Suprapubic skin (tissue), 4 donors: ENCODE measurements around the gene GFOD1. TPM values are rescaled to one million over a fixed set of nuclear protein-coding genes. Genes with fewer than 3 reads are reported as not detected.

Experiments
- DNase-seq, 2 donors: peaks; one replicate each; pipeline ENCODE4 v3.0.0-alpha.2; 2019; ENCODE audit warnings: low spot score in 2 of 2
- H3K27ac ChIP-seq: fragments of 200-600 bp; sonication (generic); one replicate; pipeline ENCODE4 v1.5.1; 2019
- H3K27me3 ChIP-seq: fragments of 200-600 bp; sonication (generic); one replicate; pipeline ENCODE4 v1.5.1; 2019
- H3K36me3 ChIP-seq: fragments of 200-600 bp; sonication (generic); one replicate; pipeline ENCODE4 v1.5.1; 2019
- H3K4me1 ChIP-seq: fragments of 200-600 bp; sonication (generic); one replicate; pipeline ENCODE4 v1.5.1; 2019
- H3K4me3 ChIP-seq: fragments of 200-600 bp; sonication (generic); one replicate; pipeline ENCODE4 v1.5.1; 2019; ENCODE audit warnings: mild to moderate bottlenecking
- H3K9me3 ChIP-seq: fragments of 200-600 bp; sonication (generic); one replicate; pipeline ENCODE4 v1.5.1; 2019
- EP300 ChIP-seq: sonication (generic); formaldehyde crosslinking; IDR thresholded peaks from one replicate; pipeline ENCODE4 v1.6.1; 2017; ENCODE audit warnings: antibody characterized with exemption
- POLR2A ChIP-seq, 2 donors: fragments of 450-650 bp; IDR thresholded peaks; one replicate each; pipeline ENCODE4 v1.6.1; 2017; ENCODE audit warnings: antibody characterized with exemption in 2 of 2, mild to moderate bottlenecking in 2 of 2, moderate library complexity in 2 of 2
- POLR2AphosphoS5 ChIP-seq, 3 donors: sonication (generic); formaldehyde crosslinking; IDR thresholded peaks; one replicate each; pipeline ENCODE4 v1.6.1; 2017; ENCODE audit warnings: antibody characterized with exemption in 3 of 3
- WGBS: methylation state at CpG from one replicate; pipeline ENCODE4 v1.1.5; 2018; 5-methylcytosine and 5-hydroxymethylcytosine counted together
- total RNA-seq, 4 donors: library from RNA; depleted of rRNA; stranded (reverse); fragments of >200 nt; gene quantifications; one replicate each; pipeline ENCODE4 v1.1.0, GENCODE V29; 2016
- TF ChIP-seq, protein P1 (sequence below), 2 donors: fragments of 200-600 bp in 1 of 2; fragments of 450-650 bp in 1 of 2; sonication (generic) in 1 of 2; IDR thresholded peaks; one replicate each; pipeline ENCODE4 v1.5.1; 2016 to 2019; ENCODE audit warnings: antibody characterized with exemption in 2 of 2, mild to moderate bottlenecking in 1 of 2, moderate library complexity in 1 of 2

The GFOD1 gene
- total RNA-seq, 4 donors from 2014 or later, result 7.5 to 15.2 (median 13.7) TPM

DNA sequence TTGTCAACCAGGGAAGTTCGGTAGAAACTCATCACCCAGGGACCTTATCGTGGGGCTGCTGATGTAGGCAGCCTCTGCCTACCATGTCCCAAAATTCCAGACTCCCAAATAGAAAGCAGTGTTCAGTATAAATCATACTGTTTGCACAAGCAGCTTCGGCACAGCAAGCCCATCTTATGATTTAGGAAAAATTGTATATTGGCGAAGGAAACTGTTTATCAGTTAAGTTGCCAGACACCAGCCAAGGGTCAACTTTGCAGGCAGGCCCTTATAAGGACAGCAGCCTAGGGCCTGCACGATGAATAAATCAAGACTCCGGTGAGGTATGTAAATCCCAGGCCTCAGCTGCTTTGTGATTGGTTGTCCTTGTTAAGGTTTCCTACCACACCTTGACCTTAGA, 36.8 kb downstream of the GFOD1 start:
- WGBS, result 90% methylated on average over 6 of the region's 6 CpGs
- Histone ChIP-seq H3K4me3 (no peak overlapping the region), H3K36me3 (peaks cover 4% of the 10 kb centered on the region), H3K9me3 (no peaks in the 10 kb centered on the region), H3K4me1 (peaks cover 51% of the 10 kb centered on the region), H3K27ac (no peak overlapping the region), H3K27me3 (no peaks in the 10 kb centered on the region)
- TF ChIP-seq EP300, result no peak
- TF ChIP-seq POLR2A (IDR thresholded peaks at IDR 0.05), result no peak
- no peak for DNase-seq

DNA sequence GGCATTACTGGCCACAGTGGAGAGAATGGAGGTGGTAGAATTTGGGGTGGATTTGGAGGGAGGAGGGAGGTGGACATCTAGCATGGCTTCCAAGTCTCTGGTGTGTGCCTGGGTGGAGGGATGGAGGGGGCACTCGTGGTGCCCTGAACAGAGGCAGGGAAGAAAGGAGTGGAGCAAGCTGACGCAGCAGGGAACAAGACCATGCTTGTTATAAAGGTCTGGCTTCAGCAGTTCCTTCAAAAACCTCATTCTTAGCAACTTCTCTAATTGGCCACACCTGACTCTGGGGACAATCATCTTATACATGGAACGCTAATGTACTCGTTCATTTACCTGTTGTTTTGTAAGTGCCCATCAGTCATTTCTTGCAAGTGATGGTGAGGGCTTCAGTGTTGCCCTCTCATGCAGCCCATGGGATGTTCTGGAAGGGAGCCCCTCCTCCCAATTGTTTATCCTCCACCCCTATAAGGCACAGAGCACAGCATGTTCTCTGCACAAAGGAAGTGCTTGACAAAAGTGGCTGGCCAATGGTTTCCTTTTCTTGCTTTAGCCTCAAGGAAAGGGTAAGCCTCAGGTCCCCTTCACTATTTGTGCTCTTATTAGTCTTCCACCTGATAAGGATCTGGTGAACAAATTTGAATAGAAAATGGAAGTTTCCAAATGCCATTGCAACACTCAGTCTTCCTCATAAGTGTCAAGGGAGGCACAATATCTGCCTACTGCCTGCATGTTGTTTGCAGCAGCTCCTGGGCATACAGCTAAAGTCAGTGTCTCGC, 39.3 kb downstream of the GFOD1 start:
- Histone ChIP-seq H3K9me3 (no peaks in the 10 kb centered on the region), H3K27ac (no peak overlapping the region), H3K27me3 (no peaks in the 10 kb centered on the region), H3K4me1 (peaks cover 40% of the 10 kb centered on the region), H3K4me3 (no peak overlapping the region), H3K36me3 (peaks cover 4% of the 10 kb centered on the region)
- 74% methylated on average over 5 of the region's 5 CpGs for WGBS
- TF ChIP-seq POLR2A (IDR thresholded peaks at IDR 0.05), result no peak
- TF ChIP-seq EP300, result no peak
- no peak for TF ChIP-seq POLR2AphosphoS5 (IDR thresholded peaks at IDR 0.05)
- TF ChIP-seq, protein P1, sequence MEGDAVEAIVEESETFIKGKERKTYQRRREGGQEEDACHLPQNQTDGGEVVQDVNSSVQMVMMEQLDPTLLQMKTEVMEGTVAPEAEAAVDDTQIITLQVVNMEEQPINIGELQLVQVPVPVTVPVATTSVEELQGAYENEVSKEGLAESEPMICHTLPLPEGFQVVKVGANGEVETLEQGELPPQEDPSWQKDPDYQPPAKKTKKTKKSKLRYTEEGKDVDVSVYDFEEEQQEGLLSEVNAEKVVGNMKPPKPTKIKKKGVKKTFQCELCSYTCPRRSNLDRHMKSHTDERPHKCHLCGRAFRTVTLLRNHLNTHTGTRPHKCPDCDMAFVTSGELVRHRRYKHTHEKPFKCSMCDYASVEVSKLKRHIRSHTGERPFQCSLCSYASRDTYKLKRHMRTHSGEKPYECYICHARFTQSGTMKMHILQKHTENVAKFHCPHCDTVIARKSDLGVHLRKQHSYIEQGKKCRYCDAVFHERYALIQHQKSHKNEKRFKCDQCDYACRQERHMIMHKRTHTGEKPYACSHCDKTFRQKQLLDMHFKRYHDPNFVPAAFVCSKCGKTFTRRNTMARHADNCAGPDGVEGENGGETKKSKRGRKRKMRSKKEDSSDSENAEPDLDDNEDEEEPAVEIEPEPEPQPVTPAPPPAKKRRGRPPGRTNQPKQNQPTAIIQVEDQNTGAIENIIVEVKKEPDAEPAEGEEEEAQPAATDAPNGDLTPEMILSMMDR (IDR thresholded peaks at IDR 0.05), result no peak
- no peak for DNase-seq

DNA sequence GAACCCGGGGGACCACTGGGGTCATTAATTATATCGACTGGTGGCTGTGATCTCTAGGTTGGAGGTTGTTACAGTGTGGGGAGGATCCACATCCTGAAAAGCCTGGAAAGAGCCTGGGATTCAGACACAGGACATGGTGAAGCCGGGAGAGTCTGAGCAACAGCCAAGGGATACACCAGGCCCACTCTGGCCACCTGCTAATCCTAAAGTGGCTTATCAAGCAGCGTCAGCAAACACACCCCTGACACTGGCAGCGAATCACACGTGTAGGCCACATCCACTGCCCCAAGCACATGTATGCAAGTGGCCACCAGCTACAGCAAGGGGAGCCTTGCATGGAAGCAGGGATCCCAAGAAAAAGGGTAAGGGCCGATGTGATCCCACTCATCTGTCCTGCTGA, 41.0 kb downstream of the GFOD1 start:
- H3K27ac ChIP-seq, result no peak overlapping the region
- WGBS, result 79% methylated on average over 7 of the region's 7 CpGs

DNA sequence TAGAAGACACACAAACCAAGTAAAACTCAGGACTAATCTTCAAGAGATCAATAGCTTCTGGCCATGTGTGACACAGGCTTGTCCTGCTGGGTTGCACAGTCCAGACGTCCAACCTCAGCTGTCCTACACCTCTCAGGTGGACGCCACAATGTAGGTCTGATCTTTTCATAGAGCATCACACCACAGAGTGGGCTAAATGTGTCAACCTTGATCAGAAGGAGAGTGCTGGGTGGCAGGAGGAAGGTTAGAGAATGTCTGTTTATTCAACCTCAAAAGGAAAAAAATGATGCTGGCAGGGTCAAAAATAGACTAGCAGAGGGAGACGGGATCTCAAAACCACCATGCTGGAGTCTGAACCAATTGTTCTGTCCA, 41.7 kb downstream of the GFOD1 start:
- no peak for DNase-seq
- no peaks in the 10 kb centered on the region for H3K27me3 ChIP-seq
- peak overlapping the region; percentile 46 for H3K27ac ChIP-seq
- no peak for TF ChIP-seq POLR2A (IDR thresholded peaks at IDR 0.05)
- TF ChIP-seq POLR2AphosphoS5 (IDR thresholded peaks at IDR 0.05), result no peak
- no peak for TF ChIP-seq EP300
- TF ChIP-seq, protein P1 (IDR thresholded peaks at IDR 0.05), result no peak
- no peak overlapping the region for H3K4me3 ChIP-seq
- H3K9me3 ChIP-seq, result no peaks in the 10 kb centered on the region
- H3K36me3 ChIP-seq, result no peaks in the 10 kb centered on the region
- H3K4me1 ChIP-seq, result peaks cover 40% of the 10 kb centered on the region
- 76% methylated on average over 3 of the region's 3 CpGs for WGBS

More for the DNA sequence above, 41.0 kb downstream of the GFOD1 start:
- TF ChIP-seq POLR2A (IDR thresholded peaks at IDR 0.05), result no peak
- TF ChIP-seq, protein P1 (IDR thresholded peaks at IDR 0.05), result no peak
- TF ChIP-seq POLR2AphosphoS5 (IDR thresholded peaks at IDR 0.05), result no peak
- no peak for TF ChIP-seq EP300
- Histone ChIP-seq H3K4me3 (no peak overlapping the region), H3K36me3 (peaks cover 3% of the 10 kb centered on the region), H3K4me1 (peaks cover 40% of the 10 kb centered on the region), H3K27me3 (no peaks in the 10 kb centered on the region), H3K9me3 (no peaks in the 10 kb centered on the region)
- no peak for DNase-seq

DNA sequence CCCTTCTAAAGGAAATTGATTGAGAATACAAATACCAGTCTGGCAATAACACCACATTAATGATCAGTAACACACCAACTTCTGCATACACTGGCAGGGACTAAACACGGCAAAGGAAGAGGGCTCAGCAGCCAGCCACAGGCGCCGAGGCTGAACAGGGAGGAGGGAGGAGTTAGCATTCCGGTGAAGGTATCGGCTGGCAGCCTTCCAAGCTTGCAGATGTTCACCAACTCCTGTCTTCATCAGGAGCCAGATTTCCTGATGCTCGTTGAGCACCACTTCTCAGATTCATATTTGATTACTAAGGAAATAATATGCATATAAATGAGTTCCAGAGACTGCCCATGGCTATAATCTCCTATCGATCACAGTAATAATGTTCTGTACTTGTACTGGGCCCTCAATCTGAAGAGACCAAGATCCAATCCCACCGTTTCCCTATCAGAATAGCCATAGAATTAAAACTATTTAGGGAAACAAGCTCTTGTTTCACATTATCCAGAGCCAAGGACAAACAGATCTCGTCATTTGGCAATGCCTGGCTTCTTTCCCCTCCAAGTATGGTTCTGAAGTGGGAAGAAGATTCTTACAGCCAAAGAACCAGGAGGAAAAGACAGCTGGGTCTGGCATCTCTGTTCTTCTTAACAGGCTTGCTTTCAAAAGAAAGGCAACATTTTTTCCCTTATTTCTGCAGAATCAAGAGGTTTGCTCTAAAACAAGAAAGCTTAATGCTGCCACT, 42.2 kb downstream of the GFOD1 start:
- Histone ChIP-seq H3K4me3 (no peak overlapping the region), H3K27ac (peak overlapping the region; percentile 46), H3K36me3 (no peaks in the 10 kb centered on the region), H3K4me1 (peaks cover 40% of the 10 kb centered on the region), H3K9me3 (no peaks in the 10 kb centered on the region), H3K27me3 (no peaks in the 10 kb centered on the region)
- no peak for TF ChIP-seq POLR2AphosphoS5 (IDR thresholded peaks at IDR 0.05)
- TF ChIP-seq EP300, result no peak
- TF ChIP-seq, protein P1 (IDR thresholded peaks at IDR 0.05), result no peak
- TF ChIP-seq POLR2A (IDR thresholded peaks at IDR 0.05), result no peak
- peak in 1 of 2 donors; percentile 73 for DNase-seq
- WGBS, result 10% methylated on average over 9 of the region's 9 CpGs
